Calu3 (cell line): ENCODE results near the gene KRTAP16-1. TPM values are rescaled to one million over a fixed set of nuclear protein-coding genes. Genes with fewer than 3 reads are reported as not detected.

Experiments used
- BruUV-seq: library from RNA; stranded (reverse); fragments of 400-500 nt; replicated peaks from 2 replicates; lab custom pipeline; 2021; lab: Mats Ljungman, UMichigan
- CTCF ChIA-PET: fragments of 300-600 bp; sonication (Branson Sonifier 250); formaldehyde crosslinking; loops from one replicate; lab custom pipeline; 2022; ENCODE audit warnings: antibody characterized with exemption; lab: Charles Lee
- DNase-seq: peaks from one replicate; pipeline ENCODE4 v3.0.0; 2022
- H3K27ac Mint-ChIP-seq: one replicate; pipeline ENCODE4 v1.8.0; 2022; ENCODE audit warnings: mixed read lengths; ENCODE audit not compliant: unreplicated experiment
- H3K27me3 Mint-ChIP-seq: one replicate; pipeline ENCODE4 v1.8.0; 2022; ENCODE audit warnings: mixed read lengths; ENCODE audit not compliant: unreplicated experiment
- H3K36me3 Mint-ChIP-seq: one replicate; pipeline ENCODE4 v1.8.0; 2022; ENCODE audit warnings: mild to moderate bottlenecking, moderate library complexity, mixed read lengths; ENCODE audit not compliant: insufficient read depth, unreplicated experiment
- H3K4me1 Mint-ChIP-seq: one replicate; pipeline ENCODE4 v1.8.0; 2022; ENCODE audit warnings: mild to moderate bottlenecking, low read depth, mixed read lengths; ENCODE audit not compliant: unreplicated experiment
- H3K4me3 Mint-ChIP-seq: one replicate; pipeline ENCODE4 v1.8.0; 2022; ENCODE audit warnings: mild to moderate bottlenecking, low read depth, moderate library complexity, mixed read lengths; ENCODE audit not compliant: unreplicated experiment
- H3K9me3 Mint-ChIP-seq: one replicate; pipeline ENCODE4 v1.8.0; 2022; ENCODE audit warnings: low read depth, mixed read lengths; ENCODE audit not compliant: unreplicated experiment
- CTCF ChIP-seq: fragments of 200-600 bp; IDR thresholded peaks from one replicate; pipeline ENCODE4 v1.8.0; 2022; ENCODE audit warnings: antibody characterized with exemption; ENCODE audit not compliant: unreplicated experiment
- intact Hi-C: fragments of 100-400 bp; cut with micrococcal nuclease; formaldehyde crosslinking; loops from one replicate; pipeline ENCODE4 v1.10.0; 2022; ENCODE audit not compliant: unreplicated experiment
- total RNA-seq: library from RNA; stranded (reverse); gene quantifications from 2 replicates; pipeline ENCODE4 v1.2.3, GENCODE V29; 2022

The KRTAP16-1 gene
- total RNA-seq, 1 experiment from 2014 or later = not detected

- Mint-ChIP-seq H3K36me3 (no peaks in the 10 kb centered on the region), H3K27ac (no peak overlapping the region), H3K4me3 (no peak overlapping the region), H3K4me1 (peaks cover 11% of the 10 kb centered on the region), H3K9me3 (peaks cover 3% of the 10 kb centered on the region), H3K27me3 (no peaks in the 10 kb centered on the region)
- CTCF ChIA-PET = no interaction called here
- no TSS peak for BruUV-seq
- TF ChIP-seq CTCF = no peak
- no peak for DNase-seq
- intact Hi-C loops = no loop called here
These were observed 9.1 kb upstream of the KRTAP16-1 start for GRCh38 chr17:41318231-41318630.

GRCh38 chr17:41315814-41316445 is 6.8 kb upstream of the KRTAP16-1 start:
- Mint-ChIP-seq H3K9me3 (peaks cover 3% of the 10 kb centered on the region), H3K4me3 (no peak overlapping the region), H3K27me3 (no peaks in the 10 kb centered on the region), H3K27ac (no peak overlapping the region), H3K4me1 (no peaks in the 10 kb centered on the region), H3K36me3 (no peaks in the 10 kb centered on the region)
- no peak for TF ChIP-seq CTCF
- DNase-seq = no peak
- no TSS peak for BruUV-seq
- intact Hi-C loops = no loop called here
- CTCF ChIA-PET = no interaction called here

- no peaks in the 10 kb centered on the region for H3K36me3 Mint-ChIP-seq
- no peak within 1 kb of the TSS for H3K27ac Mint-ChIP-seq
- H3K27me3 Mint-ChIP-seq = no peaks in the 10 kb centered on the region
- CTCF ChIA-PET = no interaction called here
- H3K4me1 Mint-ChIP-seq = no peaks in the 10 kb centered on the region
- no TSS peak for BruUV-seq
- no peak within 1 kb of the TSS for H3K4me3 Mint-ChIP-seq
- H3K9me3 Mint-ChIP-seq = no peaks in the 10 kb centered on the region
- intact Hi-C loops = no loop called here
- no peak for DNase-seq
- TF ChIP-seq CTCF = no peak
These were observed 6.2 kb upstream of the KRTAP16-1 start, which contains the start of gene KRTAP17-1 for GRCh38 chr17:41315204-41315794. KRTAP17-1 (minus strand) TSS chr17:41315710; CDS start chr17:41315650, 60 bp downstream.

- TF ChIP-seq CTCF = no peak
- DNase-seq = no peak
- no peaks in the 10 kb centered on the region for H3K36me3 Mint-ChIP-seq
- peaks cover 8% of the 10 kb centered on the region for H3K4me1 Mint-ChIP-seq
- no peak overlapping the region for H3K27ac Mint-ChIP-seq
- no peak overlapping the region for H3K4me3 Mint-ChIP-seq
- intact Hi-C loops = no loop called here
- CTCF ChIA-PET = no interaction called here
- H3K27me3 Mint-ChIP-seq = peaks cover 22% of the 10 kb centered on the region
- no peaks in the 10 kb centered on the region for H3K9me3 Mint-ChIP-seq
- no TSS peak for BruUV-seq
These were observed 2.0 kb upstream of the KRTAP16-1 start for GRCh38 chr17:41311111-41311510.
